ENCODE measurements around the gene SDR42E2.
"Not testable (repeated sequence)": the region's sequence is repeated elsewhere in the genome, so short reads cannot be mapped to it uniquely, and the experiment has no call there.

SDR42E2 gene

DNA sequence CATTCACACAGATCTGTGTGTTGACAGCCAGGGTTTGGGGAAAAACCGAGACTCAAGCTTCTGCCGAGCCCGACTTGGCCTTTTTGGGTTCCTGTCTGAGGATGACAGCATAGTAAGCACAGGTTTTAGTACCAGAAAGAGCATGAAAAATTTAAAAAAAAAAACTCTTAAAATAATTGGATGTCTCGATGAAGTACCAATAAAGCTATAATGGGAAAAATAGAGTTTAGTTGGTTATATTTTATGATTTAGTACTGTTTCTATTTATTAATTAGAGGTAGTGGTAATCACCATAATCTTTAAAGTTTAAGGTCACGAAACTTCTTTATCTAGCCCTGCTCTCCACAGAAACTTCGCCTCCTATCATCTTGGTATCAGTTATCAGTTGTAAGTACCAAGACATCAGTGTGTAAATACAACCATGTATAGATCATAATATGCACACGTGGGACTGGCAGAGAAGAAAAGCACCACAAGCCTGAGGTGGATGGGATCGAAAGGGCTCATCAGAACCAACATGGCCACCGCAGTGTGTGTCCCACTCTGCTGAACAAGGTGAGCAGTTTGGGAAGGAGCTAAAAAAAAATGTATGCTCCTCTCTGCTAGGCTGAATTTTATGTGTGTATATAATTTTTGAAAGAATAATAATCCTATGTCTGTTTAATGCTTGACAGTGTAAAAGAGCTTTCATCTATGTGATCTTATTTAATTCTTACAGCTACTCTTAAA is 29.4 kb downstream of the SDR42E2 start:
- no peak for DNase-seq (ENCODE audit: low read depth)

DNA sequence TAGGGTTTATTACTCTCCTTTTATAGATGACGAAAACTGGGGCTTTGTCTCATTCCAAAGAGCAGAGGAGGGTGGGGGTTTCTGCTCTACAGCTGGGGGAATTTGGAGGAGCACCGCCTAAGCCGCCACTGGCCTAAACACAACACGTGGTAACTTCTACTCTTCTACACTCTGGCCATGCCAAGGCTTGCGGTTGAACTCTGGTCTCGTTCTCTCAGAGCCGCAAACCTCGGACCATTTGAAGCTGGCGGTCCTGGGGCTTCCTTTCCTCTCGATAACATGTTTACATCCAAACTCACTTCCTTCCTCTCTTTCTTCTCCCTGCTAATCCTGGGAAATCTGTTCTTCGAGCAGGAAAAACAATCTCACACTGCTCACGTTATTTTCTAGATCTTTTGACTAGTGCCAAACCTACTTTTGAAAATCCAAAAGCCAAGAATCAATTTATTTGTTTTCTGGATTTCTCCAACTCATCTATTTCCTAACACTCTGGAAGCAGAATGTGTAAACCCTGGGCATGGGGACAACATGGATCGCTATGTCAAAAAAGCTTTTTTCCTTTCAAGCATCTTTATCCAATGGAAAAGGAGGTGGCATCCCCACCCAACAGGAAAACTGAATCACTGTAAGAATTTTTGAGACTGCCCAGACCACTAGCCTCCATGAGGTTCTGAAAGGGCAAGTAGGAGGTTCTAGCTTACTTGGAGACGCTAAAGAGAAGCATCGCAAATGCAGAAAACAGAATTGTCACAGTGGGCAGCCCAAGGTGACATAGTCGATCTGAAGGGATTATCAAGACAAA is 30.2 kb downstream of the SDR42E2 start:
- DNase-seq (ENCODE audit: low read depth): peak; percentile 54

GRCh38 chr16:22193063-22193411 is 30.7 kb downstream of the SDR42E2 start:
- no peak for DNase-seq (ENCODE audit: low read depth)

DNA sequence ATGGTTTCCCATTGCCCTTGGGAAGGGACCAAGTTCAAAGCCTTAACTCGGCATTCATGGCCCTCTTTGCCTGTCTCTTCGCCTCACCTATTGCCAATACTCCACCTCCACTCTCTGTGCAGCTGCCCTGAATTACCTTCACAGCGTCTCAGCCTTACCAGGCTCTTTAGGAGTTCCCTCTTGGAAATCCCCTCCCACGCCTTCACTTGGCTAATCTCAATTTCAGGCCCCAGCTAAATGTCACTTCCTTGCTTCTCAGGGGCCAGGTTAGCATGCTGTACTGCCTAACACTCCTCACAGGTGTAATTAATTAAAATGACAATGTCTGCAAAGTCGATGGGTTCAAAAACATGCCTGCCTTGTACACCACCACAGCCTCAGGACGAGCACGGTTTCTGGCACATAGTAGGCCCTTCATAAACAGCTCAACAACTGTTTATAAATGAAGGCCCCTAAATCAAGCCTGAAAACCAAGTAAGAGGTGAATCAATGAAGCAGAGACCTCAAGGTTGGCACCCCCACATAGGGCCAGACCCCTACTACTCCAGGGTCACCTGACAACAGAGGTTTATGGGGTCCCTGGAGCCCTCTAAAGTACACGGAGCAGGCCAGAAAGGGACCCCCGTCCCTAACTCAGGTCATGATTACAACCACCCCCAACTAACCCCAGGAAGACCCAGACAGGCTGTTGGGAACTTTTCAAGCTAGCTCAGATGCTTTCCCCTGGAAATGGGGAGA is 32.6 kb downstream of the SDR42E2 start:
- DNase-seq (ENCODE audit: low read depth): no peak

- DNase-seq (ENCODE audit: low read depth): no peak
Observed at GRCh38 chr16:22195445-22195694, 33.1 kb downstream of the SDR42E2 start.

- DNase-seq (ENCODE audit: low read depth): peak; percentile 80
Observed at GRCh38 chr16:22195695-22196558, 33.6 kb downstream of the SDR42E2 start.

GRCh38 chr16:22196559-22197168 is 34.4 kb downstream of the SDR42E2 start:
- not testable (repeated sequence) for DNase-seq (ENCODE audit: low read depth)

DNA sequence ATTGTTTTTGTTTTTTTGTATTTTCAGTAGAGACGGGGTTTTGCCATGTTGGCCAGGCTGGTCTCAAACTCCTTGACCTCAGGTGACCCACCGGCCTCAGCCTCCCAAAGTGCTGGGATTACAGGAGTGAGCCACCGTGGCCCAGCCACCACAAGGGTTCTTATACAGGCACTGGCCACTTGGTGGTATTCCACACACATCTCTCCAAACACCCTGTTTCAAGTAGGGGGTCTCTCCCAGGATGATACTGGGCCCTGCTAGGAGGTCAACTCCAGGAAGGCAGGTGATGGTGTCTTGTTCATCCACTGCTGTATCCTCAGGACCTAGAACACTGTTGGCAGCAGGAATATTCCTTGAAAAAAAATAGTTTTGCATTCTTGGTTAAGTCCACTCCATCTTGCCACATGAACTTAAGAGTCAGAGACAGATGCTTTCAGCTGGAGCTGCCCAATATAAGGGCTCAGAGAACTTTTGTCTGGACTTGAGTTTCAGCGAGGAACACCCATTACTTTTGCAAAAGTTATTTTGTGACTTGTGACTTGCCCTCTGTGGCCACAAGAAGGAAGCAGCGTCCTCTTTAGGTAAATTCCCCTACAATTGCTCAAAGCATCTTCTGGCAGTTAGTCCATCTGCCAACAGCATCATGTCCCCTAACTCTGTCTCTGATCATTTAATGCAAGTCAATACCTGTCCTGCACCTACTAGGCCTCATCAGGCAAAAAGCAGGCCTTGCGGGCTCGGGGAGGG is 36.4 kb downstream of the SDR42E2 start:
- no peak for DNase-seq (ENCODE audit: low read depth)

GRCh38 chr16:22202261-22202637 is 39.9 kb downstream of the SDR42E2 start:
- no peak for DNase-seq (ENCODE audit: low read depth)

GRCh38 chr16:22203091-22203490 is 40.8 kb downstream of the SDR42E2 start:
- DNase-seq (ENCODE audit: low read depth): no peak

- no peak for DNase-seq (ENCODE audit: low read depth)
Observed at GRCh38 chr16:22204091-22204655, 41.9 kb downstream of the SDR42E2 start.

DNA sequence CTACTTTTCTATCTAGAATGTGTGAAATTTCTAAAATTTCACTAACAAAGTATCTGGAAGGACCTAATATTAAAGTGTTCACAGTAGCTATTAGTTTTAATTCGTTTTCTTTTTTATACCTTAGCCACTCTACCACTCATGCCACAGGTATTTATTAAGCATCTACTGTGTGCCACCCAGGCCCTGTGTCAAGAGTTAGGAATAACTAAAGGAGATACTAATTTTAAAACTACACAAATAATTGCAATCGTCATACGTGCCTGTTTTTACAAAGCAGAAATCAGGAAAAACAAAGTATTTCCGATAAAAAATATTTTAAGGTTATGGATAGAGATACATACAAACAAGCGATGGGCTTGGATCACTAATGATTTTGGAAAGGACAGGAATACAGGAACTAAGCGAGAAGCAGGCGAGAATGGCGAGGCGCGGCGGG is 43.3 kb downstream of the SDR42E2 start:
- DNase-seq (ENCODE audit: low read depth): no peak

DNA sequence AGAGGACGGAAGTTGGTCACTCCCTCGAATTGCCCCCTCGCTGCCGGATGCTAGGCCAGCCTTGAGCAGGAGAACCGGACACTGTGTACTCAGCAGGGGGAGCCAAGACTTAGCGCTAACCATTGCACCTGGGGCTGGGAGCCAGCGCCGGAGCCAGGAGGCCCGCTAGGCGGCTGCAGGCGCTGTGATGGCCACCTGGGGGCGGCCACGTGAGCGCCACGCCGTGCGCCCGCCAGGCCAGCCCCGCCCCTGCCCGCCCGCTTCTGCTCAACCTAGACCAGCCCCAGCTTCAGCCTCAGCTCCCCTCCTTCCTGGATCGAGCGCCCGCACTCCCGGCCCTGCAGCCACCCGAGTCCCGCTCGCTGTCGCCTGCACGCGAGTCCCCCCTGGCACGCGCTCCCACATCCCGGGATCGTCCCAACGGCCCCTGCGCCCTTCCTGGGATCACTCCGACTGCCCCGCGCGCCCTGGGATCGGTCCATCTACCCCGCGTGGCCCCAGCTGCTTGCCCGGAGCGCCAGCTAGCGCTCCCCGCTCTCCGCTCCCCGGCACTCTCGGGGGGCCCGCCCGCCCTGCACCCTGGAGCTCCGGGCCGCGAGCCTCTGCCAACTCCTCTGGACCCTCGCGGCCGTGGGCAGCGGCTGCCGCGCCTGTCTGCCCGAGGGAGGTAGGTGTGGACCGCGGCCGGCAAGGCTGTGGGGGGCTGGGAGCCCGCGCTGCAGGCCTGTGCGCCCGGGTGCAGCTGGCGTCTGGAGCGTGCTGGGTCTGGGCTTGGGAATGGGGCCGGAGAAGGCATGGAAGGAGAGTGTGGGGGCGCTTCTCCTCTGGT is 43.9 kb downstream of the SDR42E2 start, which contains the start of gene EEF2K:
TSS of gene EEF2K (plus strand) at position 266 of the 829 bp plus-strand sequence. CDS start 19,452 bp downstream, outside the sequence.
- peak; percentile 76 for DNase-seq (ENCODE audit: low read depth)

- peak; percentile 49 for DNase-seq (ENCODE audit: low read depth)
Observed at GRCh38 chr16:22206842-22207714, 44.8 kb downstream of the SDR42E2 start.

- DNase-seq (ENCODE audit: low read depth): no peak
Observed at GRCh38 chr16:22207715-22208360, 45.5 kb downstream of the SDR42E2 start.

DNA sequence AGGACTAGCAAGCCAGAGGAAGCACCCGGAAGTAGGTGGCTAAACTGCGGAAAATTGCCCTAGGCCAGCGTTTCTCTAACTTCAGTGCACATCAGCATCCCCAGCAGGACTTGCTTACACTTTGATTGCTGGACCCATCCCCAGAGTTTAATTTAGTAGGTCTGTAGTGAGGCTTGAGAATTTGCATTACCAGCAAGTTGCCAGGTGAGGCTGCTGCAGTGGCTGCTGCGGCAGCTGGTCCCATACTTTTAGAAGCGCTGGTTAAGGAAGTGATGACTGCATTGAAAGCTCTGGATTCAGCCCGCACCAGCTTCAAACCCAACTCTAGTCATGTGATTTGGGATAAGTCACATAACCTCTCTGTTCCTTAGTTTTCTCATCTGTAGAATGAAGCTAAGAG is 48.0 kb downstream of the SDR42E2 start:
- DNase-seq (ENCODE audit: low read depth): no peak

GRCh38 chr16:22210854-22211253 is 48.5 kb downstream of the SDR42E2 start:
- no peak for DNase-seq (ENCODE audit: low read depth)

DNA sequence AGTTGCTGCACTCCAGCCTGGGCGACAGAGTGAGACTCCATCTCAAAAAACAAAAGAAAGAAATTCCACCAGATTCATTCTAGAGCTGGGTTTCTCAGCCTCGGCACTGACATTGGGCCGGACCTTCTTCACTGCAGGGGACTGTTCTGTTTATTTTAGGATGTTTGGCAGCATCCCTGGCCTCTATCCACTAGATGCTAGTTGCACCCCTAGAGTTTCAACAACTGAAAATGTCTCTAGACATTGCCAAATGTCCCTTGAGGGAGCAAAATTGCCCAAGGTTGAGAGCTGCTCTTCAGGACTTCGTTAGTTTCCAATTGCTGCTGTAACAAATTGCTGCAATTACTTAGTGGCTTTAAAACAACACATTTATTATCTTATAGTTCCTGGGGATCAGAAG is 50.9 kb downstream of the SDR42E2 start:
- no peak for DNase-seq (ENCODE audit: low read depth)

Measured in stimulated activated CD8-positive, alpha-beta memory T cell treated with anti-CD3 and anti-CD28 coated beads, Interleukin-12 subunit alpha, Interleukin-12 subunit beta, amount 100 ng/mL, for 4 hours (primary cell).